Transverse colon (tissue), 4 donors: ENCODE measurements around the gene ZDHHC19. TPM values are rescaled to one million over a fixed set of nuclear protein-coding genes. Genes with fewer than 3 reads are reported as not detected.

Experiments used
- DNase-seq: peaks from one replicate; pipeline ENCODE4 v3.0.0-alpha.2; 2019
- H3K27ac ChIP-seq, 4 donors: fragments of 200-600 bp; sonication (generic); 2 replicates each; pipeline ENCODE4 v1.5.1; 2016 to 2018; ENCODE audit warnings: inconsistent platforms in 4 of 4
- H3K27me3 ChIP-seq: fragments of 200-600 bp; sonication (generic); 2 replicates; pipeline ENCODE4 v1.5.1; 2017; ENCODE audit warnings: inconsistent platforms
- H3K36me3 ChIP-seq, 4 donors: fragments of 200-600 bp; sonication (generic); 2 replicates each; pipeline ENCODE4 v1.5.1; 2017 to 2019; ENCODE audit warnings: inconsistent platforms in 4 of 4
- H3K4me1 ChIP-seq, 4 donors: fragments of 200-600 bp; sonication (generic); 2 replicates each; pipeline ENCODE4 v1.5.1; 2017 to 2020; ENCODE audit warnings: inconsistent platforms in 4 of 4
- H3K4me3 ChIP-seq, 4 donors: fragments of 200-600 bp; sonication (generic); 1 replicate in 1 of 4; 2 replicates in 3 of 4; pipeline versions ENCODE4 v1.5.1 to v1.6.1; 2017 to 2019; ENCODE audit warnings: inconsistent platforms in 4 of 4
- H3K9me3 ChIP-seq, 2 donors: fragments of 200-600 bp; sonication (generic); 2 replicates each; pipeline ENCODE4 v1.5.1; 2017 to 2019; ENCODE audit warnings: inconsistent platforms in 2 of 2
- CTCF ChIP-seq, 5 experiments: fragments of 200-600 bp in 3 of 5; fragments of 450-650 bp in 2 of 5; sonication (generic) in 3 of 5; IDR thresholded peaks; 1 replicate in 2 of 5; 2 replicates in 3 of 5; pipeline ENCODE4 v1.5.1; 2016 to 2017; ENCODE audit warnings: antibody characterized with exemption in 5 of 5, inconsistent platforms in 3 of 5, mild to moderate bottlenecking in 2 of 5, moderate library complexity in 1 of 5
- EP300 ChIP-seq: sonication (generic); formaldehyde crosslinking; IDR thresholded peaks from one replicate; pipeline ENCODE4 v1.6.1; 2017; ENCODE audit warnings: antibody characterized with exemption, low read depth
- POLR2A ChIP-seq: fragments of 450-650 bp; IDR thresholded peaks from one replicate; pipeline ENCODE4 v1.6.1; 2016; ENCODE audit warnings: antibody characterized with exemption, mild to moderate bottlenecking, moderate library complexity
- POLR2AphosphoS5 ChIP-seq, 3 donors: sonication (generic); formaldehyde crosslinking; IDR thresholded peaks; one replicate each; pipeline ENCODE4 v1.6.1; 2016; ENCODE audit warnings: antibody characterized with exemption in 3 of 3
- WGBS, 2 donors: methylation state at CpG; one replicate each; pipeline ENCODE4 v1.1.5; 2018; ENCODE audit warnings: low coverage in 1 of 2; 5-methylcytosine and 5-hydroxymethylcytosine counted together
- in situ Hi-C, 4 donors: fragments of 200-750 bp; cut with MboI; loops; one replicate each; pipeline versions ENCODE4 v1.15.0 to v1.15.1; 2017; ENCODE audit warnings: low sequenced_read_pairs in 3 of 4, low pct_ligation_motif_present in 1 of 4, low pct_unique_long_range_greater_than_20kb in 1 of 4
- intact Hi-C: fragments of 100-400 bp; cut with DNase I; formaldehyde crosslinking; loops from one replicate; pipeline ENCODE4 v1.15.1; 2023; ENCODE audit warnings: low total_unique reads
- small RNA-seq, 4 donors: library from RNA; depleted of rRNA; stranded (forward); fragments of <200 nt; gene quantifications; one replicate each; pipeline ENCODE3, GENCODE V24; 2016
- total RNA-seq, 4 donors: library from RNA; depleted of rRNA; stranded (reverse); fragments of >200 nt; gene quantifications; one replicate each; pipeline ENCODE4 v1.1.0, GENCODE V29; 2016

The ZDHHC19 gene
- total RNA-seq, 4 donors from 2014 or later: not detected

- Histone ChIP-seq H3K36me3 (no peaks in the 10 kb centered on the region), H3K4me3 (no peak overlapping the region), H3K4me1 (no peaks in the 10 kb centered on the region), H3K9me3 (no peaks in the 10 kb centered on the region), H3K27ac (no peak overlapping the region), H3K27me3 (no peaks in the 10 kb centered on the region)
- no peak for TF ChIP-seq CTCF (IDR thresholded peaks at IDR 0.05)
- TF ChIP-seq POLR2A: no peak
- no peak for TF ChIP-seq EP300
- TF ChIP-seq POLR2AphosphoS5 (IDR thresholded peaks at IDR 0.05): no peak
- in situ Hi-C loops (no loop called here), intact Hi-C loops (no loop called here)
- no peak for DNase-seq
- 76 to 80% methylated on average over 3 to 7 of the region's 7 CpGs for WGBS, 2 donors
Measured at GRCh38 chr3:196149831-196150301, 61.3 kb downstream of the ZDHHC19 start.

- no peak for TF ChIP-seq POLR2AphosphoS5 (IDR thresholded peaks at IDR 0.05)
- Histone ChIP-seq H3K4me3 (no peak overlapping the region), H3K27ac (no peak overlapping the region), H3K4me1 (no peaks in the 10 kb centered on the region), H3K9me3 (no peaks in the 10 kb centered on the region), H3K36me3 (no peaks in the 10 kb centered on the region), H3K27me3 (no peaks in the 10 kb centered on the region)
- in situ Hi-C loops: no loop called here
- no peak for DNase-seq
- intact Hi-C loops: no loop called here
- WGBS, 2 donors: 87 to 97% methylated on average over 5 to 10 of the region's 10 CpGs
Measured at GRCh38 chr3:196149375-196149774, 61.8 kb downstream of the ZDHHC19 start.

Small RNA genes within 50 kb of the gene (small RNA-seq; reads per million reads assigned to genes)
- gene RF00019: 0 reads per million in 4 donors

Other genes starting within 250 kb of the ZDHHC19 start
- gene TFRC, start 129.3 kb downstream of the ZDHHC19 start, total RNA-seq: 100 to 1,000 TPM; 117 to 404 (median 181) TPM
- gene SLC51A, start 5.1 kb upstream of the ZDHHC19 start, total RNA-seq: 100 to 1,000 TPM in 1 of 4 donors, 10 to 100 TPM in 2, 1 to 10 TPM in 1; 7.2 to 123 (median 40.5) TPM
- gene PCYT1A, start 76.3 kb upstream of the ZDHHC19 start, total RNA-seq: 100 to 1,000 TPM in 1 of 4 donors, 10 to 100 TPM in 3; 50.1 to 104 (median 76.2) TPM
- 1 to 10 TPM in 3 of 4 donors, not detected in 1; 2.4 to 4.4 (median 3.7) TPM for gene DYNLT2B, start 106.8 kb upstream of the ZDHHC19 start, total RNA-seq
- gene TM4SF19, start 127.0 kb upstream of the ZDHHC19 start, total RNA-seq: not detected
- 10 to 100 TPM; 13.8 to 25.4 (median 15.4) TPM for gene UBXN7, start 221.0 kb upstream of the ZDHHC19 start, total RNA-seq